LoVo (cell line): ENCODE data around the gene BAZ2A.

Source experiments
- DNase-seq: peaks from one replicate; pipeline ENCODE4 v3.0.0-alpha.2; 2016; ENCODE audit warnings: low spot score

Gene BAZ2A

DNA sequence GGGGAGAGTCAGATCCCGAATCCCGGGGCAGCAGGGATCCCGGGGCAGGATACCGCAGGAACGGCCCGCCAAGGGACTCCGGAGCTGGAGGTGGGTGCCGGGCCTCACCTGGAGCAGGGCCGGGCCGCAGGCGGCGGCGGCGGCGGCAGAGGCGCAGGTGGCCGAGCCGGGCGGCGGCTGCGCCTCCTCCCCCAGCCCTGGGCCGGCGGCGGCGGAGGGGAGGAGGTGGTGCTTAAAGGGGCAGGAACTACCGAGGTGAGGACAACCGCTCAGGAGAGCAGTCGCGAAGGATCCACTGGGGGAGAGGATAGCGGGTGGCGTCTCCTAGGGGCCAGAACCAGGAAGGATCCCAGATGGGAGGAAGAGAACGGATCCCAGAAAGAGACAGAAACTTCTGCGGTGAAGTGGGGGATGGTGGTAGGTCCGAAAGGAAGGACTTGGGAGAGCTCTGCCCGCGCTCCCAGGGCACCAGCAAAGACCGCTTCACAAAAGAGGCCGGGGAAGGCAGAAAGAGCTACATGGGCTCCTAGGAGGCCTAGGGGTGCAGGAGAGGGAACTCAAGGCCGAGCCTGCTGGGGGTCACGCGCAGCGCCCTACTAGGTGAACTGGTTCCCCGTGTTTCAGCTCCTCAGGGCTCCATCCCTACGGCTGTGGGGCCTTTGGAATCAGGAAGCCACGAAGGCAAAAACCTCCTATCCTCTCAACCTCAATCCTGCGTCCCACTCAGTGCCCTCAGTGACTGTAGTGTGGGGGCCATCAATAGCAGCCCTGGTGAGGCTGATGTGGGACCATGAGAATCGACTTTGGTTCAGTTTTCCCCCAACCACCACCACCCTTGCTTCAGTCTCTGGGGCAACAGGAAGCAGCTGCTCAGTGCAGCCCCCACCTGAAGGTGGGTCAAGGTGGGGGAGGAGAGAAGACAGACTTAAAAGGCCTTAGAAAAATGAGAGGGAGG, 5.0 kb upstream of the BAZ2A start:
- DNase-seq = peak; percentile 94

GRCh38 chr12:56634242-56634836, 4.2 kb upstream of the BAZ2A start:
- peak; percentile 78 for DNase-seq

DNA sequence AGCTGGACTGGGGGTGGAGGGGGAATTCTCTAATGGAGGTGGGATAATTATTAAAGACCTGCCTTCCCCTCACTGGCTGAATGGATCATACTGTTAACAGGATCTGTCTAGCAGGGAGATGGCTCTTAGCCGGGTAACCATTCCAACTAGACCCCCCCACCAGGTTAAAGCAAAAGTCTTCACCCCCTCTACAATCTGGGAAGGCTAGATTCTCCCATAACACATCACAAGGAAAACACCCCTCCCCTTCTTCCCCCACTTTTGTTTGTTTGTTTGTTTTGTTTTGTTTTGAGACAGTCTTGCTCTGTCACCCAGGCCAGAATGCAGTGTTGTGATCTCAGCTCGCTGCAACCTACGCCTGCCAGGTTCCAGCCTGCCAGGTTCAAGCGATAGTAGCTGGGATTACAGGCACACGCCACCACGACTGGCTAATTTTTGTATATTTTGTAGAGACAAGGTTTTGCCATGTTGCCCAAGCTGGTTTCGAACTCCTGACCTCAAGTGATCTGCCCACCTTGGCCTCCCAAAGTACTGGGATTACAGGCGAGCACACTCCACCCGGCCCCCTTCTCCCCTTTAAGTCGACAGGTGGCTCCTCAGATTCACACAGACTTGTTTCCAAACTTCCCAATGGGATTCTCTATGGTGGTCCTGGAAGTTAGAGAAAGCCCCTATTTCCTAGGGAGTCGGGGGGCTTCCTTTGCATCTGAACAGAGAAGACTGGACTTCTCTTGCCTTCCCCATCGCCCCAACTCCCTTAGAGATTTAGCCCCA, 3.5 kb upstream of the BAZ2A start:
- DNase-seq = no peak

- DNase-seq = no peak
These were observed 2.8 kb upstream of the BAZ2A start for GRCh38 chr12:56632701-56633467.

DNA sequence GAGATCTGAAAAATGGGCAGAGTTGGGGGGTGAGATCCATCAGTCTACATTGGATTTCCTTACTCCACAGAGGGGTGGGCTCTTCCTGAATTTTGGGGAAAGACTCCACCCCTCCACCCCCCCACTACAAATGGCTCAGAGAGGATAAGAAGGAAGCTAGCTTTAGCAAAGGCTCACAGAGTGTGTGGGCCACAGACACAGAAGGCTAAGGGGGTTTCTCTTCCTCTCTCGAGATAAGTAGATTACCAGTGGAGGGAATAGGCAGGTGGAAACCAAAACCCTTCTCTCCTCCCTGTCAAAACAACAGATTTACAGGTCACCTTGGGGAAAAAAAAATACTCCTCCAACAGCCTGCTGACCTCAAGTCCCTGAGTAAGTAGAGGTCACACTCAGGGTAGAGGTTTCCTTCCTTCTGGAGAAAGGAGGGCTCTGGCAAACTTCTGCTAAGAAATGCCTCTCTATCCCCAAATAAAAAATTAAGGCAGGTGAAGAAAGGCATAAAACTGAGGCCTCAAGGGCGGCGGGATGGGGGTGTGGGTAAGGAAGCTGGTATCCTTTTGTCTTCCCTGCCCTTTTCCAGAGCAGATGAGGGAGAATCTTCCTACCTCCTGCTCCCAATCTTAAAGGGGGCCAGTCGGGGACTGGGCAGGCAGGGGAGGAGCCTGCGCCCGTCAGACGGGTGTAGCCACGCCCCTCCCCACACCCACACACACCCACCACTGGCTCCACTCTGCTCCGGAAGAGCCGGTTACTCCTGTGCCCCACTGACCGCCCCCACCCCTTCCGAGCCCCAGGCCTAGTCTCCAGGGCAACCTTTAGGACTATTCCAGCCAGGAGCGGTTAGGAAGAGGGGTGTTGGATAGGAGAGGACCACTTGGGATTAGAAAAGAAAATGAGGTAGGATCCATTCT, 1.9 kb upstream of the BAZ2A start:
- peak; percentile 58 for DNase-seq

DNA sequence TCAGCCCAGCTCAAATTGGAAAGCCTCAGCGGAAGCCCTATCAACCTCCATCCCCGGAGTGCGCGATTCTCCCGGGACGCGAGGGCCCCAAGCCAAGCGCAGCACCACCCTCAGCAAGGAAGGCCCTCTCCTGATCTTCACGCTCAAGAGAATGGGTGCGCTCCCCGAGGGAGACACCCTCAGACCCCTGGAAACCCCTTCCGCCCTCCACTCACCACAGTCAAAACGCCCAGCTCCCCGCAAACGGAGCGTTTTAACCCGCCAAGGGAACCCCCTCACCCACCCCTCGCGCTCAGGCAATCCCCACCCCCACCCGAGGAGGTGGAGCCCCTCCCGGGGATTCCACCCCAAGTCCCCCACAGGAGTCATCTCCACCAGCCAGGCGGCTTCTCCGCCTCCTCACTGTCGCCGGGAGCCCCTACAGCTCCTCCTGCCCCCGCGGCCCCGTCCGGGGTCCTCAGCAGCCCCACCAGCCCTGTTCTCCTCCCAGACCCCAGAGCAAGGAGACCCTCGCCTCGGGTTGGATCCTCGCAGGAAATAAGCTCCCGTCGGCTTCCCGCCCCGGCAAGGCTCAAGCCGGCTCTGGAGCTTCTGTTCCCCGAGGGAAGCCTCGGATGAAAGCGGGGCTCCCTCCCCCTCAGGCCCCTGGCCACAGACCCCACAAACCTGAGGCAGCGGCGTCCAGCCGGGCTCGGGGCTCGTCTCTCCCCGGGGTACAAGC, 507 bp downstream of the BAZ2A start:
- peak; percentile 34 for DNase-seq

DNA sequence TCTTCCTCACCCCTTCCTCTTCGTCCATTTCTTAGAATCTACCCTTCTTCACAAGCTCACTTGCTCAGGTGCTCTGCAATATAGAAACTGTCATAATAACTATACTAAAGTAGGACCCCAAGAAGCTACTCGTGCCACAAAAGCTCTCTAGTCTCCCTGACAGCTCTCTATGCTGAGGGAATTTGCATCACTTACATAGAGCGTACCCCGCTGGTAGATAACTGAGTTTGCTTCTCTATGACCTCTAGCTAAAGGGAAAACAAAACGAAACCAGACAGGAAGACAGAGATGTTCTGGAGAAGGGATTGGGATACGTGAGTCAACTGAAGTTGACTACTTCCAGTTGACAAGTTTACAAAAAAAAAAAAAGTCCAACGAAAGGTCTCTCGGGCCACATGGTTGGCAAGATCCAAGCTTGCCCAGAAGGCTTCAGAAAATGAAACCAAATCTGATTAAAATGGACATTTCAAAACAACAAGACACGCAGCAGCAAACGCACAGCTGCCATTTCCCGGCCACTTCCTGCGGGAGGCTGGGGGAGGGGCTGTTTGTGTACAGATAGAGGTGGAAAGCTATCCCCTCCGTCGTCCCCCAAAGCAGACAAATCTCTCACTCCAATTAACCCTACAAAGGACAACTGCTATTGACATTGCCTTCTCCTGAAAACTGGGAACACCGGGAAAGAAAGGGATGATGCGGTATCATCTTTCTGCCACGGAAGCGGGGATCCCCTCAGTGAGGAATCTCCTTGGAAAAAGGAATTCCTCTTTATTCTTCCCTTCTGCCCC, 1.3 kb downstream of the BAZ2A start:
- DNase-seq = peak; percentile 46

DNA sequence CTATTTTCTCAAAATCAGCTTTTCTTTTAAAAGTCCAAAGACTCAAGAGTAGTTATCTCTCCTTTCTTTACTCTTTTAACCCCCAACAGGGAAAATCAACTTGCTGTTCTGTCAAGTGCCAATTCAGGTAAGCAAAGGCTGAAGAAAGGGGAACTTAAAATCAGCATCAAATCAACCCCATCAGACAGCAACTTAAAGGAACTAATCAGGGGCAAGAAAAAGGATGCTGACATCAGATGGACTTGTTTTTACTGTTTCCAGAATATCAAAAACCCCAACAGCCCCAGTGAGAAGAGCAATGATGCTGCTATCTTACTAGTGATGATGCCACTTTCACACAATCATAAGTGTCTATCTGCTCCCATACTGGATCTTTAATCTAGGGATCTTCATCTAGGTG, 3.4 kb downstream of the BAZ2A start:
- DNase-seq = no peak

- no peak for DNase-seq
These were observed 7.6 kb downstream of the BAZ2A start for GRCh38 chr12:56622535-56622934.

DNA sequence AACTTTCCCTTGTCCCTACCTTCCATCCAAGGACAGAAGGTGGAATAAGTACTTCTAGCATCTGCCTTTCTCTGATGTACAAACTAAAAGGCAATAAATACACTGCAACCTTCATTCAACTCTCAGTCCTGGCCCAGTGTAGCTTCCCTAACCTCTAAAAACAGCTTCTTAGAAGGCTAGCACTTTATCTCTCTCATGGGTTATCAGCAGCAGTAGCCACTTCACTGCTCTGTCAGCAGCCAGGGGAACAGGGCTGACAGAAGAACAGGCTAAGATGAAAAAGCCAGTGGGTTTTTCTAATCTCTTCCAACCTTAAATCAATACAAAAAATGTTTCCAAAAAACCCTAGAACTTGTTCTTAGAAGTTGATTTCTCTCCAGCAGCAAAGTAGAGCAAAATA, 13.2 kb downstream of the BAZ2A start:
- DNase-seq = no peak

DNA sequence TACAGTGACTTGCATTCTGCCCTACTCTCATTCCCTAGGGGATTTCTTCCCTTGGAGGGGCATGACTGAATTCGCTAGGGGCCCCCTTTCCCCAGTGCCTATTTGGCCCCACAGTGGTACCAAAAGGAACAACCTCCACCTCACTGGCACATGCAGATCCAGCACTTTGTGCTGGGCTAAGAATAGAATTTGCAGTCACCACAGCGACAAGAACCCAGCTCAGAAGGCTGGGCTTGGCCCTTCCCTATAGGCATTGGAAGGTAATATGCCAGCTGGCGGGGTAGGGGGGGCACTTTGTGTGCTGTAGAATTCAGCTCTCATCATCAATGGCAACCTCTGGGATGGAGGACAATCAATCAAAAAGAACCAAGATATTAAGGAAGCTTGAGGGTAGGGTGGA, 13.9 kb downstream of the BAZ2A start:
- no peak for DNase-seq

DNA sequence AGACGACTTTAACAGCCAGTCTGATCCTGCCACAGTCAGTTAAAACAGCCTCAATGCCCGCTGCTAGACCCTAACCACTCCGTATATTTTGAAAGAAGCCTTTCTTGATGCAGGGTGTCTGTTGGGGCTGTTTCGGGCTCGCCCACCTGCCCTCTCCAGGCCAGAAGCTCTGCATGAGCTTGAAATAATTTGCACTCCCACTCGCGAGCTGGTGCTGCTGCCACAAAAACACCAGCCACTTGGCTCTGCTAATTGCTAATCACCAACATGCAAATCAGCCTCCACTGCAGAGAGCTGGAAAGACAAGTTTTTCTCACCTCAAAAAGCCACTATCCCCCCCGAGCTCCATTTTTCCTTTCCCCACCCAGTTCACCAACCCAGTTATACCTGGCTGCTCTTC, 15.5 kb downstream of the BAZ2A start:
- no peak for DNase-seq

DNA sequence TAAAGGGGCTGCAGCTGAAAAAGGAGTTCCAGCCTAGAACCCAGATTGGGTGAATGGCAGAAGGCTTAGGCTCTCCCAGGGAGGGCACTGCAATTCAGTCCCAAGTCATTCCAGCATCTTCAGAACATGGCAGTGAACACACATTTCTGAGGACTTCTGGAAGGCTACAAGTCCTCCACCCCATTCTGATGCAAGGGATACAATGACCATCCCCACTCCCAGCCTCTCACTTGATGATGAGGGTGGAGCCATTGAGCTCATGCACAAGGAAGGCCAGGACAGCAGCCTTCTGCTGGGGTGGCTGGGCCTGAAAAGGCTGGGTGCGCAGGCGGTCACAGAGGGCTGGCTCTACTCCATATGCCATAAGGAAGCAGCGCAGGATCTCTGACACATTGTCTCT, 25.8 kb downstream of the BAZ2A start:
- no peak for DNase-seq

DNA sequence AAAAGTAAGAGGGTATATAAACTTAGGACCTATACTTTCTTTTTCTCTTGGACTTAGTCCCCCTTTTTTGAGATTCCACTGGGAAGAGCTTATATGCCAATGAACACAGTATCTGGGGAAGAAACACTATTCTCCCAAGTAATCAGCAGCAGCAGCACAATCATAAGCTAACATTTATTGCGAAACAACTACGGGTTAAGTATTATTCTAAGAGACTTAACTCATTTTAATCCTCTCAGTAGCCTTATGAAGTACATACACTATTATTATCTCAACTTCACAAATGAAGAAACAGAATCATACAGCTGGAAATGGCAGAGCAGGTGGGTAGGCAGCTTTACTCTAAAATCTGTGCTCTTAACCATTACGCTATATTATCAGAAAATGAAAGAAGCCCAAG, 27.9 kb downstream of the BAZ2A start:
- DNase-seq = no peak

GRCh38 chr12:56601503-56601902, 28.6 kb downstream of the BAZ2A start:
- DNase-seq = no peak

- DNase-seq = no peak
These were observed 29.4 kb downstream of the BAZ2A start for GRCh38 chr12:56600753-56601152.

- no peak for DNase-seq
These were observed 30.3 kb downstream of the BAZ2A start for GRCh38 chr12:56599797-56600196.

DNA sequence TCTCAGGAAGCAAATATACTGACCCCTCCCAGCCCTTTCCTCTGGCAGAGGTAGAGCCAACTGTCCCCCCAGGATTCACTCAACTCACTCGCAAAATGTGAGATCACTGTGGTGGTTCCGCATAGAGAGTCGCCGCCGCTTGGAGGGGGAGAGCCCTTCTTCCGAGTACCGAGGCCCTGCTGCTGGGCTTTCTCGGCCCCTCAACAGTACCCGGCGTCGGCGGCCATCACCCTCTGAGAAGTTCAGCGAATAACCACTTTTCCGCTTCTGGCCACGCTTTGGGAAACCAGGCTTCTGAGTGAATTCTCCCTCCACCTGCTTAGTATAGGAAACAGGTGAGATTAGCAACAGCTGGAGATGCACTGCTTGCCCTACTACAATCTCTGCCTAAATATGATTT, 31.1 kb downstream of the BAZ2A start:
- no peak for DNase-seq

- DNase-seq = no peak
These were observed 33.3 kb downstream of the BAZ2A start for GRCh38 chr12:56596815-56597214.
